Myocyte (in vitro differentiated cells): Measurements from ENCODE around the gene FAM89B. TPM values are rescaled to one million over a fixed set of nuclear protein-coding genes. Genes with fewer than 3 reads are reported as not detected.
A peak's percentile ranks its signal among the peaks of the same experiment; 100 is the strongest.
"Not testable (repeated sequence)": the region's sequence is repeated elsewhere in the genome, so short reads cannot be mapped to it uniquely, and the experiment has no call there.

ENCODE experiments used
- DNase-seq: peaks from one replicate; pipeline ENCODE4 v3.0.0-alpha.2; 2012; ENCODE audit warnings: low read depth
- polyA plus RNA-seq: library from polyadenylated mRNA; unstranded; fragments of >200 nt; gene quantifications from one replicate; pipeline ENCODE4 v1.2.1, GENCODE V29; 2012; ENCODE audit warnings: missing spikeins
- total RNA-seq: library from RNA; depleted of rRNA; stranded (reverse); fragments of >200 nt; gene quantifications from 2 replicates; pipeline ENCODE4 v1.2.3, GENCODE V29; 2014

Gene FAM89B
- total RNA-seq: 91.7 and 116 TPM in 2 replicates
- 62.1 TPM for polyA plus RNA-seq

GRCh38 chr11:65572356-65573051 lies at the start of gene FAM89B:
FAM89B (plus strand) TSS chr11:65572538; CDS start chr11:65572670, 132 bp downstream.
- DNase-seq: peak; percentile 89

- not testable (repeated sequence) for DNase-seq
Observed at GRCh38 chr11:65522718-65523630, 49.4 kb upstream of the FAM89B start.

GRCh38 chr11:65523631-65523968 lies 48.7 kb upstream of the FAM89B start:
- not testable (repeated sequence) for DNase-seq

- DNase-seq: no peak
Observed at GRCh38 chr11:65524014-65524740, 48.2 kb upstream of the FAM89B start.

GRCh38 chr11:65524741-65525545 lies 47.4 kb upstream of the FAM89B start, which contains the start of gene SCYL1:
SCYL1 (plus strand) TSS chr11:65525083; CDS start chr11:65525154, 71 bp downstream.
- peak; percentile 77 for DNase-seq

- no peak for DNase-seq
Observed at GRCh38 chr11:65525546-65526480, 46.5 kb upstream of the FAM89B start.

- DNase-seq: no peak
Observed at GRCh38 chr11:65526744-65527143, 45.6 kb upstream of the FAM89B start.

- DNase-seq: no peak
Observed at GRCh38 chr11:65528819-65529350, 43.5 kb upstream of the FAM89B start.

- DNase-seq: no peak
Observed at GRCh38 chr11:65529475-65530156, 42.7 kb upstream of the FAM89B start.

- DNase-seq: no peak
Observed at GRCh38 chr11:65530157-65530496, 42.2 kb upstream of the FAM89B start.

- no peak for DNase-seq
Observed at GRCh38 chr11:65532388-65533064, 39.8 kb upstream of the FAM89B start.

- no peak for DNase-seq
Observed at GRCh38 chr11:65535102-65535501, 37.2 kb upstream of the FAM89B start.

GRCh38 chr11:65536412-65537295 lies 35.7 kb upstream of the FAM89B start:
- DNase-seq: no peak

GRCh38 chr11:65537296-65537597 lies 35.1 kb upstream of the FAM89B start:
- no peak for DNase-seq

GRCh38 chr11:65537620-65538231 lies 34.6 kb upstream of the FAM89B start:
- peak; percentile 62 for DNase-seq

- DNase-seq: no peak
Observed at GRCh38 chr11:65538232-65538914, 34.0 kb upstream of the FAM89B start.
